Thyroid gland (tissue), 4 donors: ENCODE data around the gene ZNF746. TPM values are rescaled to one million over a fixed set of nuclear protein-coding genes. Genes with fewer than 3 reads are reported as not detected.

ENCODE experiments used
- DNase-seq, 2 donors: peaks; one replicate each; pipeline ENCODE4 v3.0.0-alpha.2; 2019
- H3K27ac ChIP-seq, 3 donors: fragments of 200-600 bp; sonication (generic); 1 replicate in 2 of 3; 2 replicates in 1 of 3; pipeline ENCODE4 v1.5.1; 2016 to 2019; ENCODE audit warnings: mild to moderate bottlenecking in 1 of 3, moderate library complexity in 1 of 3
- H3K27me3 ChIP-seq: fragments of 200-600 bp; sonication (generic); one replicate; pipeline ENCODE4 v1.5.1; 2019
- H3K36me3 ChIP-seq, 2 donors: fragments of 200-600 bp; sonication (generic); one replicate each; pipeline ENCODE4 v1.5.1; 2016 to 2019
- H3K4me1 ChIP-seq, 2 donors: fragments of 200-600 bp; sonication (generic); one replicate each; pipeline ENCODE4 v1.5.1; 2017 to 2019
- H3K4me3 ChIP-seq, 3 donors: fragments of 200-600 bp; sonication (generic); replicated peaks in 1 of 3; 1 replicate in 2 of 3; 2 replicates in 1 of 3; pipeline ENCODE4 v1.5.1; 2016; ENCODE audit warnings: mild to moderate bottlenecking in 1 of 3
- H3K9me3 ChIP-seq: fragments of 200-600 bp; sonication (generic); one replicate; pipeline ENCODE4 v1.5.1; 2017
- POLR2A ChIP-seq, 2 donors: fragments of 450-650 bp; IDR thresholded peaks; one replicate each; pipeline ENCODE4 v1.6.1; 2017; ENCODE audit warnings: antibody characterized with exemption in 2 of 2, mild to moderate bottlenecking in 2 of 2, moderate library complexity in 1 of 2
- WGBS, 2 donors: methylation state at CpG; one replicate each; pipeline ENCODE4 v1.1.5; 2017; 5-methylcytosine and 5-hydroxymethylcytosine counted together
- intact Hi-C: fragments of 100-400 bp; cut with DNase I; formaldehyde crosslinking; loops from one replicate; pipeline ENCODE4 v1.15.1; 2023
- total RNA-seq, 4 donors: library from RNA; depleted of rRNA; stranded (reverse); fragments of >200 nt; gene quantifications; one replicate each; pipeline ENCODE4 v1.2.3, GENCODE V29; 2016
- TF ChIP-seq, protein P1 (sequence below), 6 experiments: fragments of 200-600 bp in 3 of 6; fragments of 450-650 bp in 3 of 6; sonication (generic) in 3 of 6; IDR thresholded peaks; one replicate each; pipeline ENCODE4 v1.5.1; 2016 to 2019; ENCODE audit warnings: antibody characterized with exemption in 6 of 6, mild to moderate bottlenecking in 2 of 6, inconsistent platforms in 1 of 6, moderate library complexity in 1 of 6

ZNF746 gene
- total RNA-seq, 4 donors from 2014 or later, result 19.5 to 27.7 (median 24.0) TPM

DNA sequence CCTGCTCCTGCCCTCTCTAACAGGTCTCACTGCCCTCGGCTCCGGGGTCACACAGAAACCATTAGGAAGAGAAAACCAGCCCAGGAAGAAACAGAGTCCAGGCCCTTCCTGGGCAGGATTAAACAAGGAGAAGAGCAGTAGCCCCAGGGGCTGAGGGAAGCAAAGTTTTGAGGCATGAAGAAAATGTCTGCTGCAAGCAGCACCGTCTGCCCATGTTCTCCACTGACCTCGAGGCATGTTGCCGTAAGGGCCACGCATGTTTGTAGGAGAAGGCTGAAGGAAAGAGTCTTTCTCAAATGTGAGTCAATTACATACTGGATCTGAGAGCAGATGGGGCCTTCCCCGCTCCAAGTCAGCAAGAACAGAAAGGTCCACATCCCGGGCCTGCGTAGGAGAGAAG is 4.2 kb downstream of the ZNF746 start:
- peaks cover 47% of the 10 kb centered on the region in 2 donors for H3K36me3 ChIP-seq

DNA sequence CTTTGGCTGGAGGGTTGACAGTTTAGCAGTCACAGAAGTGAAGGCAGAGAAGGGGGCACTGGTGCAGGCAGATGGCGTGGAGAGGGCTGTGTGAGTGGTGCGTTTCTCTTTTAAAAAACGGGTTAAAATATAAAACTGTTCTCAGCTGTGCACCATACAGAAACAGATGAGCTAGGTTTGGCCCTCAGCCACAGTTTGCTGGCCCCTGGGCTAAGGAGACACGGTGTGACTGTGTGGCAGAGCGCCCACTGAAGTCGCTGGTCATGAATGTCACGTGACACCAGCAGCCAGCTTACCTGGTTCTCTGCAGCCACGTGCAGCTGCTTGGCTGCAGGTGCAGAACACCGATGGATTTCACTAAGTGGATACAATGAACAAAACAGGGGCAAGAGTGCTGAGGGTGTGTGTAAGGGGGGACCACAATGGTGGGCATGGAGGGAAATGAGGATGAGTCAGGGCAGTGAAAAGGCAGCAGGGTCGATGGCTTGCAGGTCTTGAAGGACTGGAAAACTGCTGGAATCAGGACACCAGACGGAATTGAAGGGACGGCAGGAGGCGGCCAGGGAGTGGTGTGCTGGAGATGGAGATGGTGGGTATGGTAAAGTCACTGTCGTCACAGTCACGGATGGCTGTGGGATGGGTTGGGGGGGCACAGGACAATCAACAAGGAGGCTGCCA is 7.4 kb downstream of the ZNF746 start:
- Histone ChIP-seq H3K4me3 (no peak overlapping the region), H3K36me3 (peaks cover 61 to 67% of the 10 kb centered on the region in 2 donors), H3K9me3 (no peaks in the 10 kb centered on the region), H3K27ac (no peak overlapping the region), H3K4me1 (peaks cover 2% of the 10 kb centered on the region in 2 donors), H3K27me3 (no peaks in the 10 kb centered on the region)
- intact Hi-C loops, result no loop called here
- WGBS, 2 donors, result 89 to 92% methylated on average over 15 of the region's 15 CpGs
- TF ChIP-seq, protein P1, sequence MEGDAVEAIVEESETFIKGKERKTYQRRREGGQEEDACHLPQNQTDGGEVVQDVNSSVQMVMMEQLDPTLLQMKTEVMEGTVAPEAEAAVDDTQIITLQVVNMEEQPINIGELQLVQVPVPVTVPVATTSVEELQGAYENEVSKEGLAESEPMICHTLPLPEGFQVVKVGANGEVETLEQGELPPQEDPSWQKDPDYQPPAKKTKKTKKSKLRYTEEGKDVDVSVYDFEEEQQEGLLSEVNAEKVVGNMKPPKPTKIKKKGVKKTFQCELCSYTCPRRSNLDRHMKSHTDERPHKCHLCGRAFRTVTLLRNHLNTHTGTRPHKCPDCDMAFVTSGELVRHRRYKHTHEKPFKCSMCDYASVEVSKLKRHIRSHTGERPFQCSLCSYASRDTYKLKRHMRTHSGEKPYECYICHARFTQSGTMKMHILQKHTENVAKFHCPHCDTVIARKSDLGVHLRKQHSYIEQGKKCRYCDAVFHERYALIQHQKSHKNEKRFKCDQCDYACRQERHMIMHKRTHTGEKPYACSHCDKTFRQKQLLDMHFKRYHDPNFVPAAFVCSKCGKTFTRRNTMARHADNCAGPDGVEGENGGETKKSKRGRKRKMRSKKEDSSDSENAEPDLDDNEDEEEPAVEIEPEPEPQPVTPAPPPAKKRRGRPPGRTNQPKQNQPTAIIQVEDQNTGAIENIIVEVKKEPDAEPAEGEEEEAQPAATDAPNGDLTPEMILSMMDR (IDR thresholded peaks at IDR 0.05), result no peak
- TF ChIP-seq POLR2A (IDR thresholded peaks at IDR 0.05), result no peak
- DNase-seq, result no peak

More for the DNA sequence above, 4.2 kb downstream of the ZNF746 start:
- H3K4me3 ChIP-seq, result no peak overlapping the region
- no peak for TF ChIP-seq POLR2A (IDR thresholded peaks at IDR 0.05)
- TF ChIP-seq, protein P1 (IDR thresholded peaks at IDR 0.05), result no peak
- intact Hi-C loops, result no loop called here
- 92 to 93% methylated on average over 8 to 9 of the region's 9 CpGs for WGBS, 2 donors
- H3K4me1 ChIP-seq, result peaks cover 9 to 14% of the 10 kb centered on the region in 2 donors
- H3K27me3 ChIP-seq, result no peaks in the 10 kb centered on the region
- H3K27ac ChIP-seq, result no peak overlapping the region
- H3K9me3 ChIP-seq, result no peaks in the 10 kb centered on the region
- DNase-seq, result no peak

DNA sequence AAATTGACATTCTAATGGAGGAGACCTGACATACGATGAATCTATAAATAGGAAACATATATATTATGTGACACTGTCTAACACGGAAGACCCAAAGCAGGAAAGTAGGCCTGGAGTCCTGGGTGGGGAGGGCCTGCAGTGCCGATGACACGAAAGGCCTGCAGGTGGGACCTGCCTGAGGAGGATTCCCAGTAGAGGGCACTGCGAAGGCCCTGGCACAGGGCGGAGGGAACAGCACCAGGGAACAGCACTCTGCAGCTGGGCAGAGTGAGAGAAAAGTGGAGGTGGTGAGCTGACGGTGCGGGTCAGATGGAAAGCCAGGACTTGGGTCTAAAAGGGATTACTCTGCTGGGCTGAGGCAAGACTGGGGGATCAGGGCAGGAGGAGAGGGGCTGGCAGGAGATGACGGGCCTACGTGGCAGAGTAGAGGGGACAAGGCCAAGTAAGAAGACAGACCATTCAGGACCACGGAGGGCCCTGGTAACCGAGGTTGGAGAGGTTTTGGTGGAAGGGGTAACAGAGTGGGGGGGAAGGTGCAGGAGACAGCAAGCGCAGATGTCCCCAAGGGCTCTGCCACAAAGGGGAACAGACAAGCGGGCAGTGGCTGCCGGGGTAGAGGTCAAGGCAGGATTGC is 8.1 kb downstream of the ZNF746 start:
- DNase-seq, result peak in 1 of 2 donors; percentile 8
- no peak overlapping the region for H3K27ac ChIP-seq
- peaks cover 61 to 68% of the 10 kb centered on the region in 2 donors for H3K36me3 ChIP-seq
- TF ChIP-seq, protein P1 (IDR thresholded peaks at IDR 0.05), result peak in 1 of 6 experiments; percentile 16
- TF ChIP-seq POLR2A (IDR thresholded peaks at IDR 0.05), result no peak
- WGBS, 2 donors, result 86 to 87% methylated on average over 15 of the region's 15 CpGs
- no peaks in the 10 kb centered on the region for H3K27me3 ChIP-seq
- no peaks in the 10 kb centered on the region for H3K9me3 ChIP-seq
- H3K4me3 ChIP-seq, result no peak overlapping the region
- no peaks in the 10 kb centered on the region for H3K4me1 ChIP-seq
- intact Hi-C loops, result no loop called here

DNA sequence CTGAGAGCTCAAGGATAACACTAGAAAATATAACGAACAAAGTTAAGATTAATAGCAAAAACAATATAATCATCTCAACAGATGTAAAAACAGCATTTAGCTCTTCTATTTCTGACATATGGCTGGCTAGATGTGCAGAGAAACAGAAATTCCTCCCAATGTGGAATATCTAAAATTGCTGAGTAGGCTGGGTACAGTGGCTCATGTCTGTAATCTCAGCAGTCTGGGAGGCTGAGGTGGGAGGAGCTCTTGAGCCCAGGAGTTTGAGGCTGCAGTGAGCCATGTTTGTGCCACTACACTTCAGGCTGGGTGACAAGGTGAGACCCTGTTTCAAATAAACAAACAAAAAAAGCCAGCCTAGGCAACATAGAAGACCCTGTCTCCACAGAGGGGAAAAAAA is 18.0 kb downstream of the ZNF746 start:
- DNase-seq, result no peak
- H3K4me1 ChIP-seq, result no peaks in the 10 kb centered on the region
- H3K36me3 ChIP-seq, result peaks cover 21 to 28% of the 10 kb centered on the region in 2 donors
- H3K4me3 ChIP-seq, result no peak overlapping the region
- WGBS, 2 donors, result 100% methylated on average over 1 of the region's 1 CpG
- no peak overlapping the region for H3K27ac ChIP-seq
- TF ChIP-seq, protein P1 (IDR thresholded peaks at IDR 0.05), result no peak
- no peak for TF ChIP-seq POLR2A (IDR thresholded peaks at IDR 0.05)
- intact Hi-C loops, result no loop called here
- H3K9me3 ChIP-seq, result no peaks in the 10 kb centered on the region
- no peaks in the 10 kb centered on the region for H3K27me3 ChIP-seq

DNA sequence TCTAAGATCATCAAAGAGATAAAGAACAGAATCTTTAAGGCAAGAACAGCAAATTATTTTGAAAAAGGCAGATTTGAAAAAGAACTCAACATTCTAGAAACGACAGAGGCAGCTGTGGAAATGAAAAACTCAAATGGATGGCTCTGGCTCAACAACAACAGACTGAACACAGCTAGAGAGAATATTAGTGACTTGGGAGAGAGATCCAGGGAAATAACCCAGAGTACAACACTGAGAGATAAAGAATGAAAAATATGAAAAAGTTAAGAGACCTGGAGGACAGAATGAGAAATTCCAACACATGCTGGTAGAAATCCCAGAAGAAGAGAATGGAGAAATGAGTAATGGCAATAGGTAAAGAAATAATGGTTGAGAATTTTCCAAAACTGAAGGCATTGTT is 18.9 kb downstream of the ZNF746 start:
- intact Hi-C loops, result no loop called here
- WGBS, 2 donors, result 97 to 98% methylated on average over 1 of the region's 1 CpG

More for the DNA sequence above, 18.9 kb downstream of the ZNF746 start:
- Histone ChIP-seq H3K4me1 (no peaks in the 10 kb centered on the region), H3K27me3 (no peaks in the 10 kb centered on the region), H3K4me3 (no peak overlapping the region), H3K36me3 (peaks cover 28 to 35% of the 10 kb centered on the region in 2 donors), H3K27ac (no peak overlapping the region), H3K9me3 (no peaks in the 10 kb centered on the region)
- no peak for DNase-seq
- no peak for TF ChIP-seq POLR2A (IDR thresholded peaks at IDR 0.05)
- TF ChIP-seq, protein P1 (IDR thresholded peaks at IDR 0.05), result no peak
